GM18526 (cell line): ENCODE measurements around the gene SEC24A.
A peak's percentile ranks its signal among the peaks of the same experiment; 100 is the strongest.

ENCODE experiments used
- POLR2A ChIP-seq: IDR thresholded peaks from 3 replicates; pipeline ENCODE4 v1.6.1; 2011; ENCODE audit not compliant: insufficient read length; ENCODE audit errors: extremely low read depth

Gene SEC24A

GRCh38 chr5:134736173-134736812 lies 87.7 kb downstream of the SEC24A start:
- TF ChIP-seq POLR2A: no peak

GRCh38 chr5:134738133-134738962 lies 89.8 kb downstream of the SEC24A start, which contains the start of gene CAMLG:
CAMLG (plus strand) TSS chr5:134738548; CDS start chr5:134738621, 73 bp downstream.
- peak; percentile 83 for TF ChIP-seq POLR2A

- no peak for TF ChIP-seq POLR2A
Observed at GRCh38 chr5:134738963-134739661, 90.5 kb downstream of the SEC24A start.

- no peak for TF ChIP-seq POLR2A
Observed at GRCh38 chr5:134741052-134741451, 92.5 kb downstream of the SEC24A start.

- no peak for TF ChIP-seq POLR2A
Observed at GRCh38 chr5:134742134-134742533, 93.5 kb downstream of the SEC24A start.

- no peak for TF ChIP-seq POLR2A
Observed at GRCh38 chr5:134749415-134749814, 100.8 kb downstream of the SEC24A start.

GRCh38 chr5:134758176-134758503 lies 109.6 kb downstream of the SEC24A start:
- no peak for TF ChIP-seq POLR2A

GRCh38 chr5:134758504-134759341 lies 110.1 kb downstream of the SEC24A start, which contains the start of gene DDX46:
DDX46 (plus strand) TSS chr5:134758779; CDS start chr5:134758939, 160 bp downstream.
- peak; percentile 88 for TF ChIP-seq POLR2A

DNA sequence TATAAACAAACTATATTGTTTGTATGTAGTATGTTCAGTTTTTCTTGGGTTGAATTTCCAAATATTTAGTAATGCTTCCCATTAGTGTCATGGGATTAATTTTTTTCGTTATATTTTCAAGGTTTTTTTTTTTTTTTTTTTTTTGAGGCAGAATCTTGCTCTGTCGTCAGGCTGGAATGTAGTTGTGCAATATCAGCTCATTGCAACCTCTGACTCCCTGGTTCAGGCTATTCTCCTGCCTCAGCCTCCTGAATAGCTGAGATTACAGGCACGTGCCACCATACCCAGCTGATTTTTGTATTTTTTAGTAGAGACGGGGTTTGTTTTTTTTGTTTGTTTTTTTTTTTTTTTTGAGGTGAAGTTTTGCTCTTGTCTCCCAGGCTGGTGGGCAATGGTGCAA lies 120.6 kb downstream of the SEC24A start:
- no peak for TF ChIP-seq POLR2A

DNA sequence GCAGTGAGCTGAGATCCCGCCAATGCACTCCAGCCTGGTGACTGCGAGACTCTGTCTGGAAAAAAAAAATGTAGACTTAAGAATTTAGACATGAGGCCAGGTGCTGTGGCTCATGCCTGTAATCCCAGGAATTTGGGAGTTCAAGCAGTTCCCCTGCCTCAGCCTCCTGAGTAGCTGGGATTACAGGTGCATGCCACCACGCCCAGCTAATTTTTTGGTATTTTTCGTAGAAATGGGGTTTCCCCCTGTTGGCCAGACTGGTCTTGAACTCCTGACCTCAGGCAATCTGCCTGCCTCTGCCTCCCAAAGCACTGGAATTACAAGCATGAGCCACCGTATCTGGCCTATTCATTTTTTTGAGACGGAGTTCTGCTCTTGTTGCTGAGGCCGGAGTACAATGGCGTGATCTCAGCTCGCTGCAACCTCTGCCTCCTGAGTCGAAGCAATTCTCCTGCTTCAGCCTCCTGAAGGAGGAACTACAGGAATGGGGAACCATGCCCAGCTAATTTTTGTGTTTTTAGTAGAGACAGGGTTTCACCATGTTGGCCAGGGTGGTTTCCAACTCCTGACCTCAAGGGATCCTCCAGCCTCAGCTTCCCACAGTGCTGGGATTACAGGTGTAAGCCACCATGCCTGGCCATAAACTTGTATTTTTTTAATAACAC lies 124.0 kb downstream of the SEC24A start:
- TF ChIP-seq POLR2A: no peak

DNA sequence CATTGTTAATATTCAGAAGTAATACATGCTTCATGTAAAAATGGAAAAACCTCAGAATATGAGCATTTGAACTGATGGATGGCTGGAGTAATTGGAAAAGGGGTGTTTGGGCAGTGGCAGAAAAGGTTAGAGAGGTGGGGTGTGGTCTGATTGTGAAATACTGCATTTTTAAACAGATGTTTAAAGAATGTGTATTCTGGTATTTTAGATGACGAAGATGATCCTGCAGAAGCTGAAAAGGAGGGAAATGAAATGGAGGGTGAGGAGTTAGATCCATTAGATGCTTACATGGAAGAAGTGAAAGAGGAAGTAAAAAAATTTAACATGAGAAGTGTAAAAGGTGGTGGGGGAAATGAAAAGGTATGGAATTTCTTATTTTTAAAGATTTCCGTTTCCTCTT lies 128.8 kb downstream of the SEC24A start:
- no peak for TF ChIP-seq POLR2A
